ENCODE results near the gene RFX8.

RFX8 gene

GRCh38 chr2:101474731-101475384 is at the start of gene RFX8:
TSS of gene RFX8 (minus strand) at chr2:101475112. CDS start at chr2:101466848, 8,264 bp downstream.
- no peak for TF ChIP-seq JUND (IDR thresholded peaks at IDR 0.05; ENCODE audit: low read depth)
- DNase-seq (ENCODE audit: low read depth in 1 of 2, low spot score in 1 of 2) = no peak
- in situ Hi-C loops (cut with HindIII; ENCODE audit: low pct_unique_long_range_greater_than_20kb, low sequenced_read_pairs) = no loop called here

- DNase-seq (ENCODE audit: low read depth in 1 of 2, low spot score in 1 of 2) = no peak
- TF ChIP-seq JUND (IDR thresholded peaks at IDR 0.05; ENCODE audit: low read depth) = no peak
- in situ Hi-C loops (cut with HindIII; ENCODE audit: low pct_unique_long_range_greater_than_20kb, low sequenced_read_pairs) = no loop called here
Measured at GRCh38 chr2:101521487-101521886, 46.6 kb upstream of the RFX8 start.

GRCh38 chr2:101520246-101520645 is 45.3 kb upstream of the RFX8 start:
- no peak for DNase-seq (ENCODE audit: low read depth in 1 of 2, low spot score in 1 of 2)
- in situ Hi-C loops (cut with HindIII; ENCODE audit: low pct_unique_long_range_greater_than_20kb, low sequenced_read_pairs) = no loop called here
- TF ChIP-seq JUND (IDR thresholded peaks at IDR 0.05; ENCODE audit: low read depth) = no peak

DNA sequence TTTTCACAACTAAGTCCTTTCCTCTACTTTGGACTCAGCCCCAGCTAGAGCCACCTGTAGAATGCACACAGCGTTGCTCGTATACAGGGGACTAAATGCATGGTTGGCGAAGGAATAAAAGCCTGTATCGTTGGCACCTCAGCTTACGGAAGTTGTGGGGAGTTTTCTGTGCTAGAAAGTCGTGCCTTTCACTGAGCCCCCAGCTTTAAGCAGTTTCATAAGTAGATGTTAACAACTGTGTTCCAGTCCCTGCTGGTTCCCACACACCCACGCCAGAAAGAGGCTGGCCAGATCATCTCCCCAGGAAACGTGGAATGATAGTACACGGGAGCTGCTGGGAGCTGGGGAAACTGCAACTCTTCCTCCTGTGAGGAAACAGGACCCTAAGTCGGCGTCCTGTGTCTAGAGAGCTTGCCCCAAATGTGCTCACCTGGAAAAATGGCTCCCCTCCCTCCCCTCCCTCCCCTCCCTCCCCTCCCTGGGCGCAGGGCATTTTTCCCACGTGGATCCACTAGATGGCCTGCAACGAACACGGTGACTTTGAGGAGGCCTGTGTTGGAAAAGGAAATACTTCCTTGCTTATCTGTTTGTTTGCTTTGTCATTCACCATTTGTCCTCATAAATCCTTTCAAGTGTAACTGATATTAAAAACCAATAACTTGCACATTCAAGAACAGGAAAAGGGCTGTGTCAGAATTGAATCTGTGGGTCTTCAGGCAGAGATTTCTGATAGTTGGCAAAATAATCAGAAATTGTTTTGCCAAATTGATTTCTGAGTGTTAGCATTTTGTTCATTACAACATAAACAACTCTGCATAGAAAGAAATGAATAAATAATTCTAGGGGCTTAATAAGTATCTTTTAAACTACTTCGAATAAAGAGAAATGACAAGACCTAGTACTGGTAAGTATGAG is 43.9 kb upstream of the RFX8 start:
- DNase-seq (ENCODE audit: low read depth in 1 of 2, low spot score in 1 of 2) = peak in 1 of 2 experiments; percentile 72
- no peak for TF ChIP-seq JUND (IDR thresholded peaks at IDR 0.05; ENCODE audit: low read depth)
- in situ Hi-C loops (cut with HindIII; ENCODE audit: low pct_unique_long_range_greater_than_20kb, low sequenced_read_pairs) = no loop called here

DNA sequence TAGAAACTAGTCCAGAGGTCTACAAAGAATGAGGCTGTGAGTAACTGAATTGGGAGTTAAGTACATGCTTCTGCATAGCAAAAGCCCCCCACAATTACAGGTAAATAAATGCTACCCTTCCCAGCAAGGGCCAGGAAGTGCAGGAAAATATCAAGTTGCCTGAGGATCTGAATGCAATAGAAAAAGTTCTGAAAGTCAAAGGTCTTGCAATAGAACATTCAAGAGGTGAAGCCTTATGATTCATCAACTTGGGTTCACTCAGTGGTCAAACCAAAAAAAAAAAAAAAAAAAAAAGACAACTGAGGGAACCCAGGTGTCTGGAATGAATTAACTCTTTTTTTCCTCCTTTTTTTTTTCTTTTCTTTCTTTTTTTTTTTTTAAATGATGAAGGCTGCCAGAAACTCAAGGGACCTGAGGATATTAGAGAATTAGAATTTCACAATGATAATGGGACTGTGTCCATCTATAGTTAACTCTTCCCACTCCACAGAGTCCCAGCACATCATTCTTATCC is 42.9 kb upstream of the RFX8 start:
- TF ChIP-seq JUND (IDR thresholded peaks at IDR 0.05; ENCODE audit: low read depth) = no peak
- DNase-seq (ENCODE audit: low read depth in 1 of 2, low spot score in 1 of 2) = no peak
- in situ Hi-C loops (cut with HindIII; ENCODE audit: low pct_unique_long_range_greater_than_20kb, low sequenced_read_pairs) = no loop called here

DNA sequence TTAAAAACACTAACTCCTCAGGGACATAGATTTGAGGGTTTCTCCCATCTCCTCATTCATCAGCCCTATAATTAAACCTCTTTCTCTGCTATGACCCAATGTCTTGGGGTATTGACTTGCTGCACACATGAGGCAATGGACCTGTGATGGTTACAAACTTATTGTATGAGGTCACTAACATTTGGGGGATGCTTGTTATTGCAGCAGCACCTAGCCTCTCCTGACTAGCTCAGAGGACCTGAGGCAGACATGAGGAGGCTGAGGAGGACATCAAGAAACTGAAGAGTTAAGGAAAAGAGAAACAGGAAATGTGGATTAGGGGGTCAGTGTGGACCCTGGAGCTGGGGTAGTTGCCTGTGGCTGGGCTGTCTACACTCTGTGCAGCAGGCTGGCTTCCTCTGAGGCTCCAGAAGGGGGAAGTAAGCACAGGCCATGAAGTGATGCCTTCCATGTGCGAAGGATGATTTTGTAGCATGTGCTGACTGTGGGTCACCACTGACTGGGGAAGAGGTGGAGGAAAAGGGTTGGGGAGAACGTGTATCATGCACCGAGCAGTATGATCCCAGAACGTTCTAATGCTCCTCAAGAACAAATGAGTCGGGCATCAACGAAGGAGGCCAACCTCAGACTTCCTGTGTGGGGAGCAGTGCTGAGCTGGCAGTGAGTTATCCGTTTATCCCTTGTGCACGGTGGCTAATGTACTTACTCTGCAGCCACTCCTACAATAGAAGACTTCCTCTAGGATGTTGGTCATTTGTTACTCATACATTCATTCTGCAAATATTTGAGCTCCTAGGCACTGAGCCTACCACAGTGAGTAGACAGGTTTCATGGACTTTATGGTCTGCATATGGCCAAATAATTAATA is 42.1 kb upstream of the RFX8 start:
- no peak for TF ChIP-seq JUND (IDR thresholded peaks at IDR 0.05; ENCODE audit: low read depth)
- in situ Hi-C loops (cut with HindIII; ENCODE audit: low pct_unique_long_range_greater_than_20kb, low sequenced_read_pairs) = no loop called here
- peak in 1 of 2 experiments; percentile 20 for DNase-seq (ENCODE audit: low read depth in 1 of 2, low spot score in 1 of 2)

GRCh38 chr2:101516349-101516748 is 41.4 kb upstream of the RFX8 start:
- in situ Hi-C loops (cut with HindIII; ENCODE audit: low pct_unique_long_range_greater_than_20kb, low sequenced_read_pairs) = no loop called here
- no peak for TF ChIP-seq JUND (IDR thresholded peaks at IDR 0.05; ENCODE audit: low read depth)

GRCh38 chr2:101515477-101515876 is 40.6 kb upstream of the RFX8 start:
- DNase-seq (ENCODE audit: low read depth in 1 of 2, low spot score in 1 of 2) = no peak
- in situ Hi-C loops (cut with HindIII; ENCODE audit: low pct_unique_long_range_greater_than_20kb, low sequenced_read_pairs) = no loop called here
- no peak for TF ChIP-seq JUND (IDR thresholded peaks at IDR 0.05; ENCODE audit: low read depth)

More at GRCh38 chr2:101516349-101516748, 41.4 kb upstream of the RFX8 start:
- no peak for DNase-seq (ENCODE audit: low read depth in 1 of 2, low spot score in 1 of 2)

- in situ Hi-C loops (cut with HindIII; ENCODE audit: low pct_unique_long_range_greater_than_20kb, low sequenced_read_pairs) = no loop called here
- no peak for TF ChIP-seq JUND (IDR thresholded peaks at IDR 0.05; ENCODE audit: low read depth)
- DNase-seq (ENCODE audit: low read depth in 1 of 2, low spot score in 1 of 2) = no peak
Measured at GRCh38 chr2:101512993-101513392, 38.1 kb upstream of the RFX8 start.

GRCh38 chr2:101511381-101511780 is 36.5 kb upstream of the RFX8 start:
- no peak for DNase-seq (ENCODE audit: low read depth in 1 of 2, low spot score in 1 of 2)
- in situ Hi-C loops (cut with HindIII; ENCODE audit: low pct_unique_long_range_greater_than_20kb, low sequenced_read_pairs) = no loop called here
- no peak for TF ChIP-seq JUND (IDR thresholded peaks at IDR 0.05; ENCODE audit: low read depth)

GRCh38 chr2:101509499-101510284 is 34.8 kb upstream of the RFX8 start:
- in situ Hi-C loops (cut with HindIII; ENCODE audit: low pct_unique_long_range_greater_than_20kb, low sequenced_read_pairs) = no loop called here
- DNase-seq (ENCODE audit: low read depth in 1 of 2, low spot score in 1 of 2) = no peak
- no peak for TF ChIP-seq JUND (IDR thresholded peaks at IDR 0.05; ENCODE audit: low read depth)
